Measurements from ENCODE around the gene GLIPR1L1. TPM values are rescaled to one million over a fixed set of nuclear protein-coding genes. Genes with fewer than 3 reads are reported as not detected.

Gene GLIPR1L1
- total and polyA plus RNA-seq, 2 of the 8 experiments (the other 6 are each of a cell fraction or from before 2014, with no cell fraction given) = 1.2 to 1.7 TPM

DNA sequence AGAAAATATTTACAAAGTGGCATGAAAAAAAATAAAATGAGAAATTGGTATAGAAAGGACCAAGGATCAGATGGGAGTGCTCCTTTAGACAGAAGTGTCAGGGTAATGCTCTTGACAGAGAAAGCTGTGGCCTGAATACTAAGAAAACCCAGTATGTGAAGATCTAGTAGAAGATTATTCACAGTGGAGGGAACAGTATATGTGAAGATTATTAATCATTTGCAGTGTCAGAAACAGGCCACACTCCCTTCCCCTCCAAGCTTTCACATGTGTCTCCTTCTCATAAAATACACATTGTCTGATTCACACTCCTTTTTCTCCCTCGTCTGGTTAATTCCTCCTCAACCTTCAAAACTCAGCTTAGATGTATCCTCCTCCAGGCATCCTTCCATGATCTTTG, 45.6 kb upstream of the GLIPR1L1 start:
- no peak overlapping the region for H2AK5ac ChIP-seq (ENCODE audit: low read depth, low read length)
- H3K14ac ChIP-seq (ENCODE audit: insufficient read length) = no peak overlapping the region
- CTCF ChIA-PET (ENCODE audit: partially characterized antibody) = interaction anchor here (0.6 to 1.6 kb wide), 5 partner anchors 14 to 198 kb away, joined by 3 to 6 read pairs (median 4); no protein-coding TSS in a partner anchor
- POLR2A ChIA-PET (ENCODE audit: partially characterized antibody) = no interaction called here
- no peak overlapping the region for H3K9ac ChIP-seq (replicated peaks in 1 of 4; ENCODE audit: extremely low read depth in 1 of 4, low read depth in 3 of 4, low read length in 3 of 4)
- no peak overlapping the region for H4K91ac ChIP-seq (replicated peaks; ENCODE audit: insufficient read length, low read length)
- no peak overlapping the region for H2BK20ac ChIP-seq (ENCODE audit: low read length)
- H2BK15ac ChIP-seq (ENCODE audit: low read length) = no peak overlapping the region
- H3K9me3 ChIP-seq (ENCODE audit: insufficient read depth in 2 of 2, low read depth in 1 of 2, low read length in 1 of 2) = no peaks in the 10 kb centered on the region
- H4K5ac ChIP-seq (ENCODE audit: insufficient read length, low read depth, low read length) = no peak overlapping the region
- no peaks in the 10 kb centered on the region for H3K4me1 ChIP-seq (replicated peaks in 1 of 4; ENCODE audit: control insufficient read depth in 3 of 4, insufficient read depth in 4 of 4, low read length in 3 of 4)
- H3K27me3 ChIP-seq (replicated peaks in 1 of 4; ENCODE audit: control insufficient read depth in 3 of 4, extremely low read depth in 1 of 4, insufficient read depth in 3 of 4, low read length in 3 of 4) = no peaks in the 10 kb centered on the region
- no peak overlapping the region for H3K4me2 ChIP-seq (ENCODE audit: insufficient read depth in 1 of 2, low read depth in 2 of 2, low read length in 2 of 2)
- no peak overlapping the region for H3K23ac ChIP-seq (ENCODE audit: insufficient read length)
- H3K36me3 ChIP-seq (ENCODE audit: control insufficient read depth in 2 of 4, insufficient read depth in 4 of 4, low read length in 3 of 4) = no peaks in the 10 kb centered on the region
- no peak overlapping the region for H3K56ac ChIP-seq (replicated peaks; ENCODE audit: insufficient read length, low read depth, low read length)
- FAIRE-seq = no peak
- H4K8ac ChIP-seq (ENCODE audit: extremely low read depth, insufficient read depth, low read length) = no peak overlapping the region
- H3K4me3 ChIP-seq (ENCODE audit: extremely low read depth in 1 of 4, insufficient read depth in 2 of 4, low read depth in 3 of 4, low read length in 4 of 4) = no peak overlapping the region
- no peak overlapping the region for H2BK12ac ChIP-seq (ENCODE audit: low read depth, low read length)
- H2AFZ ChIP-seq (ENCODE audit: low read length) = no peak overlapping the region
- no peak overlapping the region for H3K18ac ChIP-seq (ENCODE audit: extremely low read depth, low read length)
- no peak for DNase-seq (ENCODE audit: low read depth in 1 of 2, low spot score in 2 of 2)
- H2BK5ac ChIP-seq (ENCODE audit: low read depth, low read length) = no peak overlapping the region
- no peak overlapping the region for H3K27ac ChIP-seq (ENCODE audit: low read depth, low read length)
- no peaks in the 10 kb centered on the region for H3K79me1 ChIP-seq (ENCODE audit: low read depth, low read length)
- no peak overlapping the region for H3K4ac ChIP-seq (replicated peaks; ENCODE audit: insufficient read length, low read depth, low read length)
- H2BK120ac ChIP-seq (replicated peaks; ENCODE audit: low read depth, low read length) = no peak overlapping the region
- H3K23me2 ChIP-seq (ENCODE audit: low read depth, low read length) = no peaks in the 10 kb centered on the region
- no peaks in the 10 kb centered on the region for H4K20me1 ChIP-seq (replicated peaks in 1 of 2; ENCODE audit: control insufficient read depth in 1 of 2, insufficient read depth in 2 of 2, low read length in 2 of 2)
- 67% methylated on average over 1 of the region's 1 CpG; no CpG with 5 or more reads in 1 of the 2 experiments for WGBS, 2 experiments (ENCODE audit: extremely low coverage in 1 of 2, insufficient coverage in 1 of 2, insufficient read length in 1 of 2, insufficient replicate concordance in 2 of 2, low coverage in 1 of 2, low lambda C conversion rate in 2 of 2, missing lambda C conversion rate in 1 of 2)
- H3K79me2 ChIP-seq (ENCODE audit: control insufficient read depth in 1 of 2, insufficient read depth in 2 of 2, low read length in 2 of 2) = no peaks in the 10 kb centered on the region
- no peak for TF ChIP-seq TBP (IDR thresholded peaks at IDR 0.05; ENCODE audit: low read depth, low read length)
